Measurements from ENCODE around the gene OR52J3. TPM values are rescaled to one million over a fixed set of nuclear protein-coding genes. Genes with fewer than 3 reads are reported as not detected.

Gene OR52J3
- total and polyA plus RNA-seq, 8 donors = not detected

DNA sequence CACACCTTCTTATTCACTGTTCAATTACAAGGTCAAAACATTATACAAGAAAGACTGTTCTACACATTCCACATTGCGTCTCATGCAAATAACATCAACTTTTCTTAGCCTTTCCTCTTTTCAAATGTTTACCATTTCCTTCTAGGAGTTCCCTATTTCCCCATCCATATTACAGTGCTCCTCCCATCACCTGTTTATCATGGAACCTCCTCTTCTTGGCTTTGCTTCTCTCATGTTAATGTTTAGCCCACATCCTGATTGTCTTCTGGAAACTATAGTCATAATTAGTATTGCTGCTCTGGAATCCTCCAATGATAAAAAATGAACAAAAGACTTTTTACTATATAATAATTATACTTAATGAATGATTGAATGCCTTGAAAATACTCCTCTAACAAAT is 44.3 kb downstream of the OR52J3 start:
- Histone ChIP-seq H3K27me3 (no peaks in the 10 kb centered on the region), H3K9me3 (no peaks in the 10 kb centered on the region), H3K27ac (no peak overlapping the region), H3K4me1 (no peaks in the 10 kb centered on the region), H3K4me3 (no peak overlapping the region), H3K36me3 (no peaks in the 10 kb centered on the region)
- DNase-seq = no peak
- ATAC-seq = no peak
- TF ChIP-seq, protein P1, sequence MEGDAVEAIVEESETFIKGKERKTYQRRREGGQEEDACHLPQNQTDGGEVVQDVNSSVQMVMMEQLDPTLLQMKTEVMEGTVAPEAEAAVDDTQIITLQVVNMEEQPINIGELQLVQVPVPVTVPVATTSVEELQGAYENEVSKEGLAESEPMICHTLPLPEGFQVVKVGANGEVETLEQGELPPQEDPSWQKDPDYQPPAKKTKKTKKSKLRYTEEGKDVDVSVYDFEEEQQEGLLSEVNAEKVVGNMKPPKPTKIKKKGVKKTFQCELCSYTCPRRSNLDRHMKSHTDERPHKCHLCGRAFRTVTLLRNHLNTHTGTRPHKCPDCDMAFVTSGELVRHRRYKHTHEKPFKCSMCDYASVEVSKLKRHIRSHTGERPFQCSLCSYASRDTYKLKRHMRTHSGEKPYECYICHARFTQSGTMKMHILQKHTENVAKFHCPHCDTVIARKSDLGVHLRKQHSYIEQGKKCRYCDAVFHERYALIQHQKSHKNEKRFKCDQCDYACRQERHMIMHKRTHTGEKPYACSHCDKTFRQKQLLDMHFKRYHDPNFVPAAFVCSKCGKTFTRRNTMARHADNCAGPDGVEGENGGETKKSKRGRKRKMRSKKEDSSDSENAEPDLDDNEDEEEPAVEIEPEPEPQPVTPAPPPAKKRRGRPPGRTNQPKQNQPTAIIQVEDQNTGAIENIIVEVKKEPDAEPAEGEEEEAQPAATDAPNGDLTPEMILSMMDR (IDR thresholded peaks at IDR 0.05) = no peak
- intact Hi-C loops (cut with DNase I) = no loop called here

DNA sequence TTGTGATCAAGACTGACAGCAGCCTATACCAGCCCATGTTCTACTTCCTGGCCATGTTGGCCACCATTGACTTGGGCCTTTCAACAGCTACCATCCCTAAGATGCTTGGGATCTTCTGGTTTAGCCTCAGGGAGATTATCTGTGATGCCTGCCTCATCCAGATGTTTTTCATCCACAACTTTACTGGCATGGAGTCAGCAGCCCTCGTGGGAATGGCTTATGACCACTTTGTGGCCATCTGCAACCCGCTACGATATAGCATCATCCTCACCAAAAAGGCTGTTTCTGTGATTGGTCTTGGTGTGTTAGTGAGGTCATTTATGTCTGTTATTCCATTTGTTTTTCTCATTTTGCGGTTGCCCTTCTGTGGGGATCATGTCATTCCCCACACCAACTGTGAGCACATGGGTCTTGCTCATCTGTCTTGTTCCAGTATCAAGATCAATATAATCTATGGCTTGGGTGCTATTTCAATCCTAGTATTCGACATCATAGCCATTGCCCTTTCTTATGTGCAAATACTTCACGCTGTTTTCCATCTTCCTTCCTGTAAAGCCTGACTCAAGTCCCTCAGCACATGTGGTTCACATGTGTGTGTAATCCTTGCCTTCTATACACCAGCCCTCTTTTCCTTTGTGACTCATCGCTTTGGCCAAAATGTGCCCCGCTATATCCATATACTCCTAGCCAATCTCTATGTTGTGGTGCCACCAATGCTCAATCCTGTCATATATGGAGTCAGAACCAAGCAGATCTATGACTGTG is 46.7 kb downstream of the OR52J3 start:
- Histone ChIP-seq H3K4me1 (no peaks in the 10 kb centered on the region), H3K27ac (no peak overlapping the region), H3K9me3 (no peaks in the 10 kb centered on the region), H3K36me3 (no peaks in the 10 kb centered on the region), H3K4me3 (no peak overlapping the region), H3K27me3 (no peaks in the 10 kb centered on the region)
- no peak for ATAC-seq
- DNase-seq = no peak
- TF ChIP-seq, protein P1 (IDR thresholded peaks at IDR 0.05) = no peak
- intact Hi-C loops (cut with DNase I) = no loop called here

DNA sequence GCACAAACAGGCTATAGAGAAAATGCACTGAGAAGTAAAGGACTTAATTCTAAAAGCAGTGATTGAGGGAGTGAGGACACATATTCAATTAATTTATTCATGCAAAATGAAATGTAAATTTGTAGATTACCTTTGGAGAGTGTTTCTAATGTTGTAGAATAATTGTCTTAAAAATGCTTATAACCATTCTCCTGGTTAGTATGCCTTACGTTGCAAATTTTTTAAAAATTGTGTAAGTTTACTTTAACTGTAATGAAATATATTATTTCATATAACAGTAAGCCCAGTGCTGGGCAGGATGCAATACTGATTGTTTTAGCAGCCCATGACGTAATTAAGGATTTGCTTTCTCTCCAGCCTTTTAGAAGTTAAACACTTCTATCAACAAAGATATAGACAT is 49.7 kb downstream of the OR52J3 start:
- Histone ChIP-seq H3K4me1 (no peaks in the 10 kb centered on the region), H3K4me3 (no peak overlapping the region), H3K27me3 (no peaks in the 10 kb centered on the region), H3K36me3 (no peaks in the 10 kb centered on the region), H3K9me3 (no peaks in the 10 kb centered on the region), H3K27ac (no peak overlapping the region)
- TF ChIP-seq, protein P1 (IDR thresholded peaks at IDR 0.05) = no peak
- DNase-seq (no peak), ATAC-seq (no peak)
- intact Hi-C loops (cut with DNase I) = no loop called here

Other genes with a start within 250 kb of the OR52J3 start
- gene OR52R1, start 242.1 kb upstream of the OR52J3 start, total RNA-seq = not detected
- not detected for gene OR52R1, start 242.1 kb upstream of the OR52J3 start, polyA plus RNA-seq (ENCODE audit: insufficient read length in 6 of 6)
- gene OR51F2, start 225.2 kb upstream of the OR52J3 start, total RNA-seq = not detected
- not detected for gene OR51F2, start 225.2 kb upstream of the OR52J3 start, polyA plus RNA-seq (ENCODE audit: insufficient read length in 6 of 6)
- not detected for gene OR51S1, start 197.3 kb upstream of the OR52J3 start, total RNA-seq
- gene OR51S1, start 197.3 kb upstream of the OR52J3 start, polyA plus RNA-seq (ENCODE audit: insufficient read length in 6 of 6) = not detected
- gene OR51T1, start 164.6 kb upstream of the OR52J3 start, total RNA-seq = not detected
- gene OR51T1, start 164.6 kb upstream of the OR52J3 start, polyA plus RNA-seq (ENCODE audit: insufficient read length in 6 of 6) = not detected
- not detected for gene OR51A7, start 142.7 kb upstream of the OR52J3 start, total RNA-seq
- gene OR51A7, start 142.7 kb upstream of the OR52J3 start, polyA plus RNA-seq (ENCODE audit: insufficient read length in 6 of 6) = not detected
- not detected for gene OR51G2, start 127.2 kb upstream of the OR52J3 start, total RNA-seq
- gene OR51G2, start 127.2 kb upstream of the OR52J3 start, polyA plus RNA-seq (ENCODE audit: insufficient read length in 6 of 6) = not detected
- not detected for gene OR51G1, start 122.2 kb upstream of the OR52J3 start, total RNA-seq
- gene OR51G1, start 122.2 kb upstream of the OR52J3 start, polyA plus RNA-seq (ENCODE audit: insufficient read length in 6 of 6) = not detected
- gene OR51A4, start 98.9 kb upstream of the OR52J3 start, total RNA-seq = not detected
- gene OR51A4, start 98.9 kb upstream of the OR52J3 start, polyA plus RNA-seq (ENCODE audit: insufficient read length in 6 of 6) = not detected
- not detected for gene OR51A2, start 90.8 kb upstream of the OR52J3 start, total RNA-seq
- not detected for gene OR51A2, start 90.8 kb upstream of the OR52J3 start, polyA plus RNA-seq (ENCODE audit: insufficient read length in 6 of 6)
- not detected for gene OR51L1, start 51.7 kb upstream of the OR52J3 start, total RNA-seq
- gene OR51L1, start 51.7 kb upstream of the OR52J3 start, polyA plus RNA-seq (ENCODE audit: insufficient read length in 6 of 6) = under 1 TPM in 5 of 6 donors, not detected in 1; 0.01 to 0.06 (median 0.03) TPM
- not detected for gene OR52E2, start 13.1 kb downstream of the OR52J3 start, total RNA-seq
- gene OR52E2, start 13.1 kb downstream of the OR52J3 start, polyA plus RNA-seq (ENCODE audit: insufficient read length in 6 of 6) = not detected
- gene OR52E1, start 23.0 kb downstream of the OR52J3 start, total RNA-seq = not detected
- gene OR52E1, start 23.0 kb downstream of the OR52J3 start, polyA plus RNA-seq (ENCODE audit: insufficient read length in 6 of 6) = not detected
- gene OR52A5, start 91.8 kb downstream of the OR52J3 start, total RNA-seq = not detected
- gene OR52A5, start 91.8 kb downstream of the OR52J3 start, polyA plus RNA-seq (ENCODE audit: insufficient read length in 6 of 6) = not detected
- gene OR52A1, start 108.2 kb downstream of the OR52J3 start, total RNA-seq = not detected
- under 1 TPM; 0.02 to 0.03 (median 0.03) TPM for gene OR52A1, start 108.2 kb downstream of the OR52J3 start, polyA plus RNA-seq (ENCODE audit: insufficient read length in 6 of 6)
- gene OR51V1, start 154.2 kb downstream of the OR52J3 start, total RNA-seq = not detected
- gene OR51V1, start 154.2 kb downstream of the OR52J3 start, polyA plus RNA-seq (ENCODE audit: insufficient read length in 6 of 6) = not detected
- 100 to 1,000 TPM; 247 to 273 TPM for gene HBB, start 180.5 kb downstream of the OR52J3 start, total RNA-seq
- 100 to 1,000 TPM; 137 to 967 (median 304) TPM for gene HBB, start 180.5 kb downstream of the OR52J3 start, polyA plus RNA-seq (ENCODE audit: insufficient read length in 6 of 6)
- under 1 TPM in 1 of 2 donors, not detected in 1; 0.82 TPM for gene HBD, start 188.0 kb downstream of the OR52J3 start, total RNA-seq
- gene HBD, start 188.0 kb downstream of the OR52J3 start, polyA plus RNA-seq (ENCODE audit: insufficient read length in 6 of 6) = 1 to 10 TPM in 3 of 6 donors, under 1 TPM in 3; 0.44 to 1.2 (median 0.96) TPM
- not detected for gene HBG1, start 203.3 kb downstream of the OR52J3 start, total RNA-seq
- 1,000 to 10,000 TPM in 3 of 6 donors, 10 to 100 TPM in 1, 1 to 10 TPM in 2; 3.5 to 2,797 (median 512) TPM for gene HBG1, start 203.3 kb downstream of the OR52J3 start, polyA plus RNA-seq (ENCODE audit: insufficient read length in 6 of 6)
- not detected for gene HBG2, start 208.3 kb downstream of the OR52J3 start, total RNA-seq
- gene HBG2, start 208.3 kb downstream of the OR52J3 start, polyA plus RNA-seq (ENCODE audit: insufficient read length in 6 of 6) = 1,000 to 10,000 TPM; 1,963 to 7,853 (median 3,552) TPM
- not detected for gene HBE1, start 223.4 kb downstream of the OR52J3 start, total RNA-seq
- gene HBE1, start 223.4 kb downstream of the OR52J3 start, polyA plus RNA-seq (ENCODE audit: insufficient read length in 6 of 6) = 10 to 100 TPM in 3 of 6 donors, 1 to 10 TPM in 3; 4.2 to 41.6 (median 16.3) TPM